HepG2 (cell line): ENCODE measurements around the gene SMIM1. TPM values are rescaled to one million over a fixed set of nuclear protein-coding genes. Genes with fewer than 3 reads are reported as not detected.
A peak's percentile ranks its signal among the peaks of the same experiment; 100 is the strongest.

ENCODE experiments used
- ADNP ChIP-seq: sonication (generic); formaldehyde crosslinking; IDR thresholded peaks from 2 replicates; pipeline ENCODE4 v1.4.0; 2020; ENCODE audit warnings: missing genetic modification reagents
- GATA4 ChIP-seq: sonication (generic); IDR thresholded peaks from 2 replicates; pipeline ENCODE4 v1.6.1; 2016; ENCODE audit warnings: antibody characterized with exemption, low read depth, borderline replicate concordance
- HOXA5 ChIP-seq: sonication (generic); formaldehyde crosslinking; IDR thresholded peaks from 2 replicates; pipeline ENCODE4 v1.4.0; 2020; ENCODE audit warnings: missing genetic modification reagents
- POGK ChIP-seq: sonication (generic); formaldehyde crosslinking; conservative IDR thresholded peaks from 2 replicates; pipeline ENCODE4 v1.8.0; 2022; ENCODE audit warnings: mild to moderate bottlenecking, moderate library complexity, missing genetic modification reagents
- SRSF1 ChIP-seq: fragments of 200-400 bp; formaldehyde crosslinking; optimal IDR thresholded peaks from 2 replicates; pipeline ENCODE3; 2017; ENCODE audit warnings: mild to moderate bottlenecking, low read depth, low read length, moderate library complexity
- THAP11 ChIP-seq: IDR thresholded peaks from 2 replicates; pipeline ENCODE4 v1.6.1; 2016; ENCODE audit warnings: missing biosample characterization, missing genetic modification reagents
- THRA ChIP-seq: sonication (generic); formaldehyde crosslinking; IDR thresholded peaks from 2 replicates; pipeline ENCODE4 v1.4.0; 2020; ENCODE audit warnings: missing genetic modification reagents, borderline replicate concordance
- ZMAT5 ChIP-seq: sonication (generic); formaldehyde crosslinking; IDR thresholded peaks from 2 replicates; pipeline ENCODE4 v1.5.0; 2020; ENCODE audit warnings: mild to moderate bottlenecking, low read depth, missing genetic modification reagents, borderline replicate concordance
- ZNF276 ChIP-seq: sonication (generic); formaldehyde crosslinking; IDR thresholded peaks from 2 replicates; pipeline ENCODE4 v1.4.0; 2020; ENCODE audit warnings: mild to moderate bottlenecking, low read depth, missing genetic modification reagents
- ZNF318 ChIP-seq: sonication (generic); formaldehyde crosslinking; IDR thresholded peaks from 2 replicates; pipeline ENCODE4 v1.4.0; 2020; ENCODE audit warnings: mild to moderate bottlenecking, missing genetic modification reagents
- ZNF326 ChIP-seq: sonication (generic); formaldehyde crosslinking; IDR thresholded peaks from 2 replicates; pipeline ENCODE4 v1.4.0; 2020; ENCODE audit warnings: missing genetic modification reagents, borderline replicate concordance
- ZNF552 ChIP-seq: sonication (generic); formaldehyde crosslinking; IDR thresholded peaks from 2 replicates; pipeline ENCODE4 v1.9.0; 2022; ENCODE audit warnings: missing genetic modification reagents, mild to moderate bottlenecking, borderline replicate concordance
- ZNF777 ChIP-seq: sonication (generic); formaldehyde crosslinking; IDR thresholded peaks from 2 replicates; pipeline ENCODE4 v1.4.0; 2020; ENCODE audit warnings: missing genetic modification reagents
- ZNF792 ChIP-seq: IDR thresholded peaks from 2 replicates; pipeline ENCODE4 v1.6.1; 2016
- ZNF83 ChIP-seq: sonication (generic); formaldehyde crosslinking; IDR thresholded peaks from 2 replicates; pipeline ENCODE4 v1.4.0; 2020; ENCODE audit warnings: missing genetic modification reagents, mild to moderate bottlenecking, borderline replicate concordance
- polyA plus RNA-seq, 8 experiments: library from polyadenylated mRNA; depleted of rRNA in 3 of 8; stranded (reverse) in 7 of 8; unstranded in 1 of 8; fragments of >200 nt; fragmentation: Illumina TruSeq in 4 of 8; extraction: Trizol in 4 of 8; gene quantifications; 2 replicates each; pipeline versions ENCODE4 v1.2.1 to v1.2.3, GENCODE V29; 2011 to 2016; ENCODE audit warnings: low read depth in 4 of 8, missing spikeins in 1 of 8, mixed read lengths in 1 of 8; ENCODE audit not compliant: insufficient read depth in 1 of 8
- total RNA-seq, 5 experiments: library from RNA; depleted of rRNA; stranded (reverse); fragments of >200 nt; fragmentation: Illumina TruSeq; extraction: Trizol; gene quantifications; 2 replicates each; pipeline ENCODE4 v1.2.3, GENCODE V29; 2016; ENCODE audit warnings: low read depth in 1 of 5

The SMIM1 gene
- total and polyA plus RNA-seq, 2 of the 13 experiments (the other 11 are each of a cell fraction or from before 2014, with no cell fraction given): 12.4 to 56.3 TPM

GRCh38 chr1:3772027-3772714, 378 bp upstream of the SMIM1 start (continued):
- TF ChIP-seq ADNP (CRISPR knock-in tag) (no peak), ZNF792 (peak; percentile 46; the same call in 1 of the 2 replicates), GATA4 (no peak), ZNF326 (CRISPR knock-in tag) (no peak), ZNF318 (CRISPR knock-in tag) (no peak), POGK (no peak; the same call in 1 of the 2 replicates), ZNF276 (CRISPR knock-in tag) (no peak), ZNF552 (CRISPR knock-in tag) (0 out of 2 replicates have a peak, but pooled peaks have one; percentile 63), ZNF83 (CRISPR knock-in tag) (0 out of 2 replicates have a peak, but pooled peaks have one; percentile 57), SRSF1 (no peak), HOXA5 (CRISPR knock-in tag) (no peak), ZMAT5 (CRISPR knock-in tag) (no peak), ZNF777 (CRISPR knock-in tag) (peak; percentile 72), THAP11 (peak; percentile 51; the same call in 1 of the 2 replicates), THRA (CRISPR knock-in tag) (0 out of 2 replicates have a peak, but pooled peaks have one; percentile 15)
